ENCODE data around the gene NRG3.

DNA sequence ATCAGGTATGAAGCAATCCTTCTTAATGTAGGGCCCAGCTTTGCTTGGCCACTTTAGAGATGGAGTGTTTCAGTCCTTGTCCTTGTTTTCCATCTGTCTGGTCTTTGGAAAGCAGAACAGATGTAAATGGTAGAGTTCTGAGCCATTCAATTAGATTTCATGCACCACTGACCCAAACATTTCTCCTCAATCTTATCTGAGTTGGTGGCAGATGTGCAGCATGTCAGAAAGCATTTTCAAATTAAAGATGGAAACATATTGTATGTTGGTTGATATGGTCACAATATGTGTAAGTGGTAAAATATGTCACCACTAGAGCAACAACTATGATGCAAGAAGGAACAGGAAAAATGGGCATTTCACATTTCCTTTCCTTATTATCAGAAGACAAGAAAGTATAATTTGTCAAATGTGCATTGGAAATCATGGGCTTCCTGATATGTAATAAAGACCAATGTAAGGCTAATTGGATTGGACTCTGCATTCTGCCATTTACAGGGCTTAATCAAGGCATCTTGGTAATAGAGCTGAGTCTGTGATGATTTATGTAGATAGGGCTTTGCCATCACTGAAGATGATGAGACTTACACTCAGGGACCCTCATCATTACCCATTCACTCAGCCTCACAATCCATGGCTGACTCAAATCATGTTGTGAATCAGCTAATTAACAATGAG, 750.7 kb downstream of the NRG3 start:
- TF ChIP-seq EZH2 (IDR thresholded peaks at IDR 0.05), result no peak
- TF ChIP-seq POLR2AphosphoS5 (IDR thresholded peaks at IDR 0.05; ENCODE audit: borderline replicate concordance, low read depth, low read length), result no peak
- TF ChIP-seq FOXP2 (optimal IDR thresholded peaks at IDR 0.05; ENCODE audit: control extremely low read depth, extremely low read length, insufficient read depth), result no peak

All from SK-N-MC (cell line).